Mesodermal cell (in vitro differentiated cells): ENCODE data around the gene NSMCE4A.
"Not testable (repeated sequence)": the region's sequence is repeated elsewhere in the genome, so short reads cannot be mapped to it uniquely, and the experiment has no call there.

ENCODE experiments used
- H3K27ac ChIP-seq: 2 replicates; pipeline ENCODE4 v1.7.0; 2013; ENCODE audit warnings: mild to moderate bottlenecking, low read depth, low read length, moderate library complexity; ENCODE audit not compliant: severe bottlenecking
- H3K36me3 ChIP-seq: 2 replicates; pipeline ENCODE4 v1.7.1; 2013; ENCODE audit warnings: mild to moderate bottlenecking, low read length, moderate library complexity; ENCODE audit not compliant: control insufficient read depth, insufficient read depth
- H3K4me1 ChIP-seq: one replicate; pipeline ENCODE4 v1.7.1; 2013; ENCODE audit warnings: mild to moderate bottlenecking, low read length; ENCODE audit not compliant: insufficient read depth, control insufficient read depth, poor library complexity, severe bottlenecking
- H3K4me3 ChIP-seq: 2 replicates; pipeline ENCODE4 v1.7.0; 2013; ENCODE audit warnings: low read length, control low read depth, mild to moderate bottlenecking; ENCODE audit not compliant: insufficient read depth, poor library complexity, severe bottlenecking; ENCODE audit errors: extremely low read depth
- H3K9me3 ChIP-seq: 2 replicates; pipeline ENCODE4 v1.7.1; 2013; ENCODE audit warnings: mild to moderate bottlenecking, low read length, moderate library complexity; ENCODE audit not compliant: control insufficient read depth
- WGBS, 2 experiments: methylation state at CpG; one replicate each; pipeline ENCODE4 v1.1.5; 2013; ENCODE audit warnings: missing lambda C conversion rate in 2 of 2; ENCODE audit not compliant: insufficient coverage in 2 of 2; 5-methylcytosine and 5-hydroxymethylcytosine counted together

Gene NSMCE4A

DNA sequence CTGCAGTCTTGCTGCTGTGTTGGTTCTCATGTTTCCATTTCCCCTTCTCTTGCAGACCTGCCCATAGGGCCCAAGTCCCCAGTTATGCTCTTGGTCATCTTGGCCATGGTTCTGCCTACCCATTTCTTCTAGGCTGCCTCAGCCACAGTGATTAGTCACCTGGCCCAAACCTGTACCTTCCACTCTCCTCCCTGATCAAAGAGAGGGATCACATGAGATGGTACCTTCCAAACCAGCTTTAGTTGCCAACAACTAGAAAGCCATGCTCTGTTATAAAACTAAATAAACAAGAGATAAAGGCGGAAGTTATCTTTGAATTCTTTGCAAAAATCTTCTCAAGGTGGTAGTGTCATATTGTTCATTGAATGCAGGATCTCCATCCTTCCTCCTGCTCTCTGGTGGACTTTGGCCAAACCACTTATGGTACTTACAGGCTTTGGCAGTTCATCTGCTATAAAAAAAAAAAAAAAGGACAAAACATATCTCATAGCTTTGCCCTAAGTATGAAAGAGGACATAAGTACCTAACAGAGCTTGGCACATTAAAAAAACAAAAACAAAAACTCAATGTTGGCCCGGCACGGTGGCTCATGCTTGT lies 39.7 kb upstream of the NSMCE4A start:
- H3K4me1 ChIP-seq = peaks cover 6% of the 10 kb centered on the region
- 93 to 94% methylated on average over 2 of the region's 3 CpGs for WGBS, 2 experiments
- H3K9me3 ChIP-seq = no peaks in the 10 kb centered on the region
- no peak overlapping the region for H3K4me3 ChIP-seq
- no peaks in the 10 kb centered on the region for H3K36me3 ChIP-seq
- no peak overlapping the region for H3K27ac ChIP-seq

DNA sequence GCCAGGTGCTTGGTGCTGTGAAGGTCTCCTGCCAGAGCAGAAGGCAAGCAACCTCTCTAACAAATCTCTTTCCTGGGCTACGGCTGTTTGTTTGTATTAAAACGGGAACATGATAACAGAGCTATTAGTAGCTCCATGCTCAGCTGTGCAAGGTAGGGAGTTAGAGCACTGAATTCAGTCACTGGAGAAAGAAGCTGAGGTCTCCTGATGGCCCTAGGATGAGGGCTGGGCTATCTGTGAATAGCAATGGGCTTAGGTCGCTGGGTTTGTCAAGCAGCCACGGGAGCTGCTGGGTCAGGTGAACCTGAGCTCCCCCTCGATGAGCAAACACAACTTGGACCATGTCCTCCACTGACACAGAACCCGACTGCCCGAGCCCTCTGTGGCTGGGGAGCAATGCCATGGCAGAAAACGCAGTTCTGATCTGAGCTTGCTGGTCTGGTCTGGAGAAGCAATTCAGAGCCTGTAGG lies 38.3 kb upstream of the NSMCE4A start:
- H3K4me1 ChIP-seq = no peaks in the 10 kb centered on the region
- no peak overlapping the region for H3K27ac ChIP-seq
- 84 to 89% methylated on average over 5 to 8 of the region's 8 CpGs for WGBS, 2 experiments
- H3K4me3 ChIP-seq = no peak overlapping the region
- H3K36me3 ChIP-seq = no peaks in the 10 kb centered on the region
- H3K9me3 ChIP-seq = no peaks in the 10 kb centered on the region

DNA sequence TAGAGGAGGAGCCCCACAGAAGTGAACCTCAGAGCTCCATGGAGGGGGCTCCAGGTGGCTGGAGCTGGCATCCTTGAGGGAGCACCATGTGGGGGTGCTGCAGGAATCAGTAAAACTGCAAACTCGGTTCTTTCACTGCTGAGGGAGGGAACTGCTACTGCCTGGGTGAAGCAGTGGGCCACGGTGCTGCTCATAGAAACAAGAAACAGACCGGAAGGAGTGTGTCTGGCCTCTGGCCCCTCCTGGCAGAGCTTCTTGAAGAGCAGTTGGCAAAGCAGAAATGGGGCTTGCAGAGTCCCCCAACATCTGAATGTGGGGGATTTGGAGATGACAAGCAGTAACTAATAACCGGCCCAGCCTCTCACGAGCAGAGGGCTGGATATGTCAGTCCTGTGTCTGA lies 37.7 kb upstream of the NSMCE4A start:
- WGBS, 2 experiments = 90 to 96% methylated on average over 4 to 5 of the region's 5 CpGs
- no peak overlapping the region for H3K4me3 ChIP-seq
- no peaks in the 10 kb centered on the region for H3K4me1 ChIP-seq
- no peaks in the 10 kb centered on the region for H3K36me3 ChIP-seq
- H3K9me3 ChIP-seq = no peaks in the 10 kb centered on the region
- H3K27ac ChIP-seq = no peak overlapping the region

DNA sequence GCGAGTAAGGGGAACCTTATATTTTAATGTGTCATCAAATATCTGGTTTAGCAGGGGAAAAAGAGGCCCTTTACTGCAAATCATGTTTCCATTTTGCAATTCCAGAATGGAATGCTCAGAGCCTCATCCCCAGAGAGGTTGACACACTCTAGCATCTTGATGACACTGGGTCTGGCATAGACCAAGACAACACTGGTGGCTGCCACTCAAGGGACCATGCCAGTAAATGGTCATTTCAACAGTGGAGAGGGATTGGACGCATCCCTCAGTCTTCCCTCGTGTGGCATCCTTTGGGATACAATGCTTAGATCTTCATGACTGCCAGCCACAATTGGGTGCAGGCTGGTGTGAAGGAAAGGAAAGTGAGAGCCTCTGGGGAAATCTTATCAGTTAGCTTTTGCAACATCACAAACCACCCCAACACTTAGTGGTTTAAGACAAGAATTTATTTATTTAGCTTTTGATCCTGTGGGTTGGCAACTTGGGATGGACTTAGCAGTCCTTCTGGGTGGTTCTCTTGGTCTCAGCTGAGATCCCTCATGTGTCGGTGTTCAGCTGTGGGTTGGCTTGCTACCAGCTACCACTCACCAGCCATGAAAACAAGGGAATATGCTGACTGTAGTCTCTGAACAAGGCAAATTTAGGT lies 35.5 kb upstream of the NSMCE4A start:
- WGBS, 2 experiments = 80 to 100% methylated on average over 1 to 2 of the region's 4 CpGs
- Histone ChIP-seq H3K27ac (no peak overlapping the region), H3K36me3 (no peaks in the 10 kb centered on the region), H3K4me3 (no peak overlapping the region), H3K9me3 (no peaks in the 10 kb centered on the region), H3K4me1 (no peaks in the 10 kb centered on the region)

DNA sequence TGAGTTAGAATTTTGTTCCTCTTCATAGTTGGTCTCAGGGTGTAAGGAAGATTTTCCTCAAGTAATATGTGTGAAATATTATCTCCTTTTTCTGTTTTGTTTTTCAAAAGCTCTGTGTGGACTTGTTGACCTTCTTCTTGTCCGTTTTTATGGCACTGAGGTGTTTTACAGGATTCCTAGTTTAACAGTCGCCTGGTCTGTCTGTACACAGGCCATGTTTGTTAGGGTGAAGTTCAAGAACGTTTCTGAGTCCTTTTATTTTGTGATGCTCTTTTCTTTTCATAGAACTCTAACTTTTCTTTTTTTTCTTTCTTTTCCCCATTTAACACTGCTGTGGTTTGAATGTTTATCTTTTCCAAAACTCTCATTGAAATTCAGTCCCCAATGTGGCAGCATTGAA lies 32.4 kb upstream of the NSMCE4A start:
- no peaks in the 10 kb centered on the region for H3K36me3 ChIP-seq
- WGBS, 2 experiments = 42% methylated on average over 2 of the region's 3 CpGs; no CpG with 5 or more reads in 1 of the 2 experiments
- H3K4me3 ChIP-seq = no peak overlapping the region
- no peaks in the 10 kb centered on the region for H3K9me3 ChIP-seq
- no peak overlapping the region for H3K27ac ChIP-seq
- H3K4me1 ChIP-seq = no peaks in the 10 kb centered on the region

DNA sequence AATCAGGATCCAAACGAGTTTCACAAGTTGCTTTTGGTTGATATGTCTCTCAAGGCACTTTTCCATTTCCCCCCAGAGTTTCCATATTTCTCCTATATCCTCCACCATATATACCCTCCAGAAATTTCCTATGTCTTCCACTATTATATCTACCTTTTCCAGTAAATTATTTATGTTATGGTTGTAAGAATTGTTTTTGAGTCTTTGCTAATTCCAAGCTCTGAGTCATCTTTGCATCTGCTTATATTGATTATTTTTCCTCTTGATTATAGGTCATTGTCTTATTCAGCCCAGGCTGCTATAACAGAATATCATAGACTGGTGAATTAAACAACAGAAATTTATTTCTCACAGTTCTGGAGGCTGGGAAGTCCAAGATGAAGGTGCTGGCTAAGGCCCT lies 26.7 kb upstream of the NSMCE4A start:
- Histone ChIP-seq H3K4me3 (no peak overlapping the region), H3K36me3 (no peaks in the 10 kb centered on the region), H3K27ac (no peak overlapping the region), H3K4me1 (no peaks in the 10 kb centered on the region), H3K9me3 (peaks cover 6% of the 10 kb centered on the region)
- 80% methylated on average over 1 of the region's 1 CpG; no CpG with 5 or more reads in 1 of the 2 experiments for WGBS, 2 experiments

DNA sequence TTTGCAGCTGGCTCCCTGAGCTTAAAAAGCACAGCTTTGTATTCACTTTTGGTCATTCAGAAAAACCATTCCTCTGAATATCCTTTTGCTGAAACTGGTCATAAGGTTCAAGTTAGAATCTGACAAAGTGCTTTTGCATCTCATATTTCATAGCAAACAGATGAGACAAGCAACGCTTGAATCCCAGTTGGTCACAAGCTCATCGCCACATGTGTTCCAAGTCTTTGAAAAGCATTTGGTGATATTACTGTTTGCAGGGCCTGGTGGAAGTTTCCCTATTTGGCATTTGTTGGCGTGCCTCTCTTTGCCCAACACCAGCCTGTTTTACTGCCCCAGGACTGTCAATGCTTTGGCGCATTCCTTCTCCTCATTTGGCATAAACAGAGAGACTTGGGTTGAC lies 24.3 kb upstream of the NSMCE4A start:
- WGBS, 2 experiments = 89 to 97% methylated on average over 3 of the region's 4 CpGs
- H3K4me1 ChIP-seq = no peaks in the 10 kb centered on the region
- peaks cover 6% of the 10 kb centered on the region for H3K9me3 ChIP-seq
- no peaks in the 10 kb centered on the region for H3K36me3 ChIP-seq
- no peak overlapping the region for H3K27ac ChIP-seq
- no peak overlapping the region for H3K4me3 ChIP-seq

DNA sequence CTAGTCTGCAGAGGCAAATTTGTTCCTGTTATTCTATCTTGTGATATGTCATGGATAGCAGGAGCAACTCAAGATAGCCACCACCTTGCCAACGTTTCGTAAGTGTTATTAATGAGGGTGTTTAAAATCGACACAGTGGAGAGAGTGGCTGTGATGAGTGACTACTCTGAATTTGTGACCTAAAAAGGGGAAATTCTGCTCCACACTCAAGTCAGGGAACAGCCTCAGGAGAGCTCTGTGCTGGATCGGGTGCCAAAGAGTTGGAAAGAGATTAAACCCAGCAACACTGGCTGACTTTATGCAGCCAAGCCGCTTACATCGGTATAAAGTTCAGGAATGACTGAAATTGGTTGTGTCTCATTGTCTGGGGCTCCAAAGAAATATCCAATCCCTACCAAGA lies 23.4 kb upstream of the NSMCE4A start:
- 88 to 92% methylated on average over 6 of the region's 6 CpGs for WGBS, 2 experiments
- peaks cover 6% of the 10 kb centered on the region for H3K9me3 ChIP-seq
- H3K27ac ChIP-seq = no peak overlapping the region
- no peaks in the 10 kb centered on the region for H3K4me1 ChIP-seq
- H3K4me3 ChIP-seq = no peak overlapping the region
- no peaks in the 10 kb centered on the region for H3K36me3 ChIP-seq

DNA sequence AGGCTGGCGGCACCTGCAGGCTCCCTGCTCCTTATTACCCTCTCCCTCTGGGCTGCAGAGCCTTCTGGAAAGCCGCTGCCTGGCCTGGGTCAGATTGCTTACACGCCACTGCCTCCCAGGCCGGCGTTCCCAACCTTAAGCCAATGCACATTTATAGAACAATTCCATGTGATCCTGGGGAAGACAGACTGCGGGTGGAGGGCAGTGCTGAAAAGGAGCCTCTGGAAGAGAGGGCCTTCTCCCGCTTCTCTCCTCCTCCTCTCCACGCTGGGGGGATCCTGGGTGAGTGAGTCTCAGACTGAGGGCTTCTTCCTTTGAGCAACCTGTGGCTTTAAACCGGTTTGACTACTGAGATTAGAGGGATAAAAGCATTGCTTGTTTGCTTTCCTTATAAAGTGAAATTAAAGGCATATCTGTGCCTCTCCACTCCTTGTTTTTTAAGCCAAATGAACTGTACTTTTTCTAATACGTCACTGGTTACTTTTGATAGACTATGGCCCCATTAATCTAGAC lies 19.5 kb upstream of the NSMCE4A start:
- WGBS, 2 experiments = 33 to 51% methylated on average over 4 of the region's 10 CpGs
- H3K4me3 ChIP-seq = no peak overlapping the region
- no peaks in the 10 kb centered on the region for H3K36me3 ChIP-seq
- H3K27ac ChIP-seq = no peak overlapping the region
- no peaks in the 10 kb centered on the region for H3K9me3 ChIP-seq
- H3K4me1 ChIP-seq = no peaks in the 10 kb centered on the region

DNA sequence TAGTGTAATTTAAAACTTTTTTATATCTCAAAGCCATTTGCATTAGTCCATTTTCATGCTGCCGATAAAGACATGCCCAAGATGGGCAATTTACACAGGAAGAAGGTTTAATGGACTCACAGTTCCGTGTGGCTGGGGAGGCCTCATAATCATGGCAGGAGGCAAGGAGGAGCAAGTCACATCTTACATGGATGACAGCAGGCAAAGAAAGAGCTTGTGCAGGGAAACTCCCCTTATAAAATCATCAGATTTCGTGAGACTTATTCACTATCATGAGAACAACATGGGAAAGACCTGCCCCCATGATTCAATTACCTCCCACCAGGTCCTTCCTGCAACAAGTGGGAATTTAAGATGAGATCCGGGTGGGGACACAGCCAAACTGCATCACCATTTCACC lies 16.7 kb upstream of the NSMCE4A start:
- H3K36me3 ChIP-seq, H3K27ac ChIP-seq, H3K4me1 ChIP-seq, H3K9me3 ChIP-seq, H3K4me3 ChIP-seq: not testable (repeated sequence)
- 90 to 100% methylated on average over 1 to 3 of the region's 4 CpGs for WGBS, 2 experiments

DNA sequence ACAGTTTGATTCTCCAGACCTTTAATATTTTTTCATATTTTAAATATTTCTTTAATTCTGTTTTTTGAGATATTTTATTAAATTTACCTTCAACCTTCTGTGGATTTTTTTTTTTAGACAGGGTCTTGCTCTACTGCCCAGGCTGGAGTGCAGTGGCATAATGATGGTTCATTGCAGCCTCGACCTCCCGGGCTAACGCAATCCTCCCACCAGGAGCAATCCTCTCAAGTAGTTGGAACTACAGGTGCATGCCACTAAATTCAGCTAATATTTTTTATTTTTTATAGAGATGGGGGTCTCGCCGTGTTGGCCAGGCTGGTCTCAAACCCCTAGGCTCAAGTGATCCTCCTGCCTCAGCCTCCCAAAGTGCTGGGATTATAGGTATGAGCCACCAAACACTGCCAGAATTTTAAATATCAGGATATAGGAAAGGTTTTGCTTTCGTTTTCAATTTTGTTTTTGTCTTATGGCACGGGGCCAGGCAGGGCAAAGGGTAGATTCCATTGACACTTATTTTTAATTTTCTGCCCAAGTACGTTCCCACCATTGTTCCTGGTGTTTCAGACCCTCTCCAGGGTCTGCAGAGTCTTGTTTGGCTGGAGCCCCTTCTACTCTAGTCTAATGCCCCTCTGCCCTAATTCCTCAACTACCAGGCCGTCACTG lies 15.1 kb upstream of the NSMCE4A start:
- Histone ChIP-seq H3K9me3 (no peaks in the 10 kb centered on the region), H3K27ac (no peak overlapping the region), H3K4me1 (no peaks in the 10 kb centered on the region), H3K4me3 (no peak overlapping the region), H3K36me3 (no peaks in the 10 kb centered on the region)
- 84 to 87% methylated on average over 2 to 3 of the region's 9 CpGs for WGBS, 2 experiments
